K562 (cell line): ENCODE results near the gene ZNF385C. TPM values are rescaled to one million over a fixed set of nuclear protein-coding genes. Genes with fewer than 3 reads are reported as not detected.

ENCODE experiments used
- ARID1B ChIP-seq: fragments of 450-650 bp; IDR thresholded peaks from 2 replicates; pipeline ENCODE4 v1.6.1; 2016; ENCODE audit warnings: antibody characterized with exemption, mild to moderate bottlenecking, inconsistent platforms
- CBFA2T2 ChIP-seq: fragments of 450-650 bp; conservative IDR thresholded peaks from 2 replicates; pipeline ENCODE4 v1.6.1; 2017; ENCODE audit warnings: mild to moderate bottlenecking
- CBX8 ChIP-seq: fragments of 200-600 bp; sonication (generic); IDR thresholded peaks from 2 replicates; pipeline ENCODE4 v1.6.1; 2012; ENCODE audit warnings: borderline replicate concordance, mixed run types, low read depth, mild to moderate bottlenecking, moderate library complexity, mixed read lengths, low read length, control low read depth, inconsistent platforms; ENCODE audit not compliant: poor library complexity, severe bottlenecking; ENCODE audit errors: extremely low read depth
- COPS2 ChIP-seq: fragments of 450-650 bp; conservative IDR thresholded peaks from 2 replicates; pipeline ENCODE4 v1.6.1; 2016; ENCODE audit warnings: mild to moderate bottlenecking, moderate library complexity
- CTBP1 ChIP-seq: fragments of 450-650 bp; IDR thresholded peaks from 2 replicates; pipeline ENCODE4 v1.6.1; 2016; ENCODE audit warnings: borderline replicate concordance
- GTF2E2 ChIP-seq: fragments of 200-800 bp; sonication (Bioruptor generic); IDR thresholded peaks from 2 replicates; pipeline ENCODE4 v1.6.1; 2016; ENCODE audit warnings: missing genetic modification characterization, missing compliant biosample characterization
- LEF1 ChIP-seq: fragments of 450-650 bp; IDR thresholded peaks from 2 replicates; pipeline ENCODE4 v1.6.1; 2016; ENCODE audit warnings: mild to moderate bottlenecking
- MAFK ChIP-seq: IDR thresholded peaks from 2 replicates; pipeline ENCODE4 v1.6.1; 2011; ENCODE audit warnings: low read length, improper control_type of control experiment
- RCOR1 ChIP-seq, 2 experiments: IDR thresholded peaks; 2 replicates each; pipeline ENCODE4 v1.6.1; 2012; ENCODE audit warnings: low read depth in 2 of 2, low read length in 2 of 2, borderline replicate concordance in 1 of 2, improper control_type of control experiment in 1 of 2
- SMARCE1 ChIP-seq: fragments of 450-650 bp; IDR thresholded peaks from 2 replicates; pipeline ENCODE4 v1.7.1; 2016; ENCODE audit warnings: mild to moderate bottlenecking
- SOX6 ChIP-seq: fragments of 450-650 bp; IDR thresholded peaks from 2 replicates; pipeline ENCODE4 v1.6.1; 2014; ENCODE audit warnings: mild to moderate bottlenecking
- STAT5A ChIP-seq: IDR thresholded peaks from 2 replicates; pipeline ENCODE4 v1.6.1; 2012; ENCODE audit warnings: low read length, inconsistent platforms, borderline replicate concordance
- TAL1 ChIP-seq: fragments of 450-650 bp; IDR thresholded peaks from 2 replicates; pipeline ENCODE4 v1.6.1; 2016; ENCODE audit warnings: mild to moderate bottlenecking
- ZNF121 ChIP-seq: sonication (generic); formaldehyde crosslinking; conservative IDR thresholded peaks from 2 replicates; pipeline ENCODE4 v1.8.0; 2022; ENCODE audit warnings: missing genetic modification reagents
- ZNF316 ChIP-seq: fragments of 450-650 bp; IDR thresholded peaks from 2 replicates; pipeline ENCODE4 v1.6.1; 2016
- polyA plus RNA-seq, 8 experiments: library from polyadenylated mRNA; depleted of rRNA in 4 of 8; stranded (reverse) in 5 of 8; unstranded in 3 of 8; fragments of >200 nt; fragmentation: Nextera tagmentation in 2 of 8; fragmentation: Illumina TruSeq in 1 of 8; extraction: Ambion mirVana in 2 of 8; extraction: Trizol in 1 of 8; gene quantifications; 2 replicates each; pipeline versions ENCODE4 v1.2.1 to v1.2.3, GENCODE V29; 2011 to 2014; ENCODE audit warnings: inconsistent platforms in 1 of 8, missing spikeins in 1 of 8
- total RNA-seq, 7 experiments: library from RNA; depleted of rRNA in 6 of 7; stranded (reverse); fragments of >200 nt in 6 of 7; fragmentation: Illumina TruSeq in 2 of 7; extraction: Trizol in 2 of 7; gene quantifications; 2 replicates each; pipeline versions ENCODE4 v1.2.1 to v1.2.3, GENCODE V29; 2011 to 2021; ENCODE audit warnings: low replicate concordance in 1 of 7
- TF ChIP-seq, protein P1 (sequence below): fragments of 200-800 bp; sonication (Bioruptor generic); IDR thresholded peaks from 2 replicates; pipeline ENCODE4 v1.6.1; 2017; ENCODE audit warnings: missing genetic modification characterization, missing compliant biosample characterization
- TF ChIP-seq, protein P2 (sequence below): fragments of 450-650 bp; formaldehyde crosslinking; conservative IDR thresholded peaks from 2 replicates; pipeline ENCODE4 v1.4.0; 2022; ENCODE audit warnings: mild to moderate bottlenecking, missing genetic modification characterization

Gene ZNF385C
- total and polyA plus RNA-seq, 9 of the 15 experiments (the other 6 are each of a cell fraction or from before 2014, with no cell fraction given) = 0.03 to 0.35 (median 0.18) TPM; not detected in 1

GRCh38 chr17:42087042-42087701 is 11.1 kb downstream of the ZNF385C start (continued):
- TF ChIP-seq, protein P1, sequence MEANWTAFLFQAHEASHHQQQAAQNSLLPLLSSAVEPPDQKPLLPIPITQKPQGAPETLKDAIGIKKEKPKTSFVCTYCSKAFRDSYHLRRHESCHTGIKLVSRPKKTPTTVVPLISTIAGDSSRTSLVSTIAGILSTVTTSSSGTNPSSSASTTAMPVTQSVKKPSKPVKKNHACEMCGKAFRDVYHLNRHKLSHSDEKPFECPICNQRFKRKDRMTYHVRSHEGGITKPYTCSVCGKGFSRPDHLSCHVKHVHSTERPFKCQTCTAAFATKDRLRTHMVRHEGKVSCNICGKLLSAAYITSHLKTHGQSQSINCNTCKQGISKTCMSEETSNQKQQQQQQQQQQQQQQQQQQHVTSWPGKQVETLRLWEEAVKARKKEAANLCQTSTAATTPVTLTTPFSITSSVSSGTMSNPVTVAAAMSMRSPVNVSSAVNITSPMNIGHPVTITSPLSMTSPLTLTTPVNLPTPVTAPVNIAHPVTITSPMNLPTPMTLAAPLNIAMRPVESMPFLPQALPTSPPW (CRISPR knock-in tag) = peak; percentile 28; the same call in 1 of the 2 replicates
- no peak for TF ChIP-seq ZNF121 (CRISPR knock-in tag)
- peak; percentile 53; the same call in 1 of the 2 replicates for TF ChIP-seq CTBP1
- 0 out of 2 replicates have a peak, but pooled peaks have one; percentile 31 for TF ChIP-seq GTF2E2 (tag)
- no peak for TF ChIP-seq CBX8
- peak; percentile 65; the same call in 1 of the 2 replicates for TF ChIP-seq SMARCE1
- TF ChIP-seq ZNF316 = peak; percentile 68
- peak; percentile 85 for TF ChIP-seq ARID1B
- TF ChIP-seq RCOR1 (IDR thresholded peaks at IDR 0.05; ENCODE audit: borderline replicate concordance in 1 of 2, low read depth in 2 of 2, low read length in 2 of 2) = peak in 1 of 2 experiments; percentile 76; a peak in 2 of 4 replicates
- peak; percentile 79; the same call in 1 of the 2 replicates for TF ChIP-seq SOX6
- TF ChIP-seq CBFA2T2 = peak; percentile 73
- peak; percentile 45 for TF ChIP-seq MAFK
- no peak for TF ChIP-seq STAT5A
- TF ChIP-seq, protein P2, sequence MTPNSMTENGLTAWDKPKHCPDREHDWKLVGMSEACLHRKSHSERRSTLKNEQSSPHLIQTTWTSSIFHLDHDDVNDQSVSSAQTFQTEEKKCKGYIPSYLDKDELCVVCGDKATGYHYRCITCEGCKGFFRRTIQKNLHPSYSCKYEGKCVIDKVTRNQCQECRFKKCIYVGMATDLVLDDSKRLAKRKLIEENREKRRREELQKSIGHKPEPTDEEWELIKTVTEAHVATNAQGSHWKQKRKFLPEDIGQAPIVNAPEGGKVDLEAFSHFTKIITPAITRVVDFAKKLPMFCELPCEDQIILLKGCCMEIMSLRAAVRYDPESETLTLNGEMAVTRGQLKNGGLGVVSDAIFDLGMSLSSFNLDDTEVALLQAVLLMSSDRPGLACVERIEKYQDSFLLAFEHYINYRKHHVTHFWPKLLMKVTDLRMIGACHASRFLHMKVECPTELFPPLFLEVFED (CRISPR knock-in tag) = no peak
- peak; percentile 52 for TF ChIP-seq TAL1
- no peak for TF ChIP-seq COPS2
- TF ChIP-seq LEF1 = peak; percentile 73; the same call in 1 of the 2 replicates
